HG02981 (cell line): ENCODE results near the gene SSB.
"Not testable (repeated sequence)": the region's sequence is repeated elsewhere in the genome, so short reads cannot be mapped to it uniquely, and the experiment has no call there.

Experiments
- ATAC-seq: cut with Tn5 transposase; IDR thresholded peaks from one replicate; pipeline ENCODE4 v1.9.1; 2021; ENCODE audit warnings: mild to moderate bottlenecking, moderate library complexity; ENCODE audit not compliant: unreplicated experiment

Gene SSB

GRCh38 chr2:169781249-169782013 is 17.2 kb upstream of the SSB start:
- no peak for ATAC-seq

GRCh38 chr2:169782513-169782912 is 16.2 kb upstream of the SSB start:
- ATAC-seq, result no peak

- no peak for ATAC-seq
These were observed 8.1 kb upstream of the SSB start for GRCh38 chr2:169790581-169790980.

- no peak for ATAC-seq
These were observed 3.5 kb upstream of the SSB start for GRCh38 chr2:169795181-169795580.

- no peak for ATAC-seq
These were observed 2.2 kb upstream of the SSB start for GRCh38 chr2:169796441-169796840.

- no peak for ATAC-seq
These were observed 1.1 kb upstream of the SSB start for GRCh38 chr2:169797601-169798000.

DNA sequence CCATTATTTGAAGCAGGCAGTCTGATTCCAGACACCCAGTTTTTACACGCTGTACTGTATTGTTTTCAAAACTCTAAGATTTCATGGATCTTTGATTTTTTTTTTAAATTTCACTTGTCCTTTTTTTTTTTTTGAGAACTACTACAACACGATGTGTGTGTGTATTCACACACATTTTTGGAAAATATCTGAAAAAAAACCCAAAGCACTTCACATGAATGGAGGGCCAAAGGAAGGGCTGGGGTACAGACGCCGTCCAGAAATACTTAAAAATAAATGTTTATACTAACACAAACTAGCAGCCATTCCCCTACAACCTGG is 314 bp upstream of the SSB start:
- no peak for ATAC-seq

- ATAC-seq, result no peak
These were observed 4.8 kb downstream of the SSB start for GRCh38 chr2:169803480-169803879.

DNA sequence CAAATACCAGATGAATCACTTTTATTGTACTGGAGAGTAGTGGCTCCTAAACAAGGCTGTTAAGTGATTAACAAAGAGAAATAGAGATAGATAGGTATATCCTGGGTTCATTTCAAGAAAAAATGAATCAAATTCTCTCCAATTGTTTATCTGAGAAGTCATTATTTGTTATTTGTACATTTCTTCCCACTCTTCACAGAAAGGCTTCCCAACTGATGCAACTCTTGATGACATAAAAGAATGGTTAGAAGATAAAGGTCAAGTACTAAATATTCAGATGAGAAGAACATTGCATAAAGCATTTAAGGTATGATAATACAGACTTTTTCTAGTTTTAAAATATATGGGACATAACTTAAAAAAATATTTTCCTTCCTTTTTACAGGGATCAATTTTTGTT is 7.9 kb downstream of the SSB start:
- ATAC-seq, result no peak

GRCh38 chr2:169808221-169808620 is 9.6 kb downstream of the SSB start:
- no peak for ATAC-seq

DNA sequence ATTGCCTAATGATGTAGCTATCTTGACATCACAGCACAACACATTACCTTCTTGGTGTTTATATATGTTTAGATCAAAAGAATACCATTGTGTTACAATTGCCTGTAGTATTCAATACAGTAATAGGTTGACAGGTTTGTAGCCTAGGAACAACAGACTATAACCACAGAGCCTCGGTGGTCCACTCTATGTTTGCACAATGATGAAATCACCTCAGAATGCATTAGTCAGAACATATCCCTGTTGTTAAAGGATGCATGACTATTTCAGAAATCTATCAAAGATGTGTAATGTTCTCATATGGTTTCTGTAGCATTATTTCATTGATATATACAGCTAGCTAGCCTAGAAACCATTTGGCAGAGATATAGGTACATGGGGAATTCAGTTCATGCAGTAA is 17.2 kb downstream of the SSB start:
- no peak for ATAC-seq

- ATAC-seq, result not testable (repeated sequence)
These were observed 18.3 kb downstream of the SSB start for GRCh38 chr2:169816961-169817360.

GRCh38 chr2:169817369-169817768 is 18.7 kb downstream of the SSB start:
- ATAC-seq, result not testable (repeated sequence)

DNA sequence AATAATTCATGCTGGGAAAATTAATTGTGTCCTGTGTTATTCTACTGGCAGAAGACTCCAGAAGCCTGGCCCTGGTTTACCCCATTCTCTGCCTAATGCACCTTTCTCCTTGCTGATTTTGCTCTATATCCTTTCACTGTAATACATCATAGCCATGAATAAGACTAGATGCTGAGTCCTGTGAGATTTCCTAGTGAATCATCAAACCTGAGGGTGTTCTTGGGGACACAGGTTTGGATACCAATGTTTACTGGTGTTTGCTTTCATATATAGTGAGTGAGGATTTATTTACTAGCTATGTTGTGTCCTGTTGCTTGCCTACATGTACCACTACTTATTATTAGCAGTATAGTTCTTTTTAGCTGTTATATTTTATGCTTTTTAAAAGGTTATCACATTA is 19.6 kb downstream of the SSB start:
- no peak for ATAC-seq

GRCh38 chr2:169819106-169819505 is 20.4 kb downstream of the SSB start:
- no peak for ATAC-seq

DNA sequence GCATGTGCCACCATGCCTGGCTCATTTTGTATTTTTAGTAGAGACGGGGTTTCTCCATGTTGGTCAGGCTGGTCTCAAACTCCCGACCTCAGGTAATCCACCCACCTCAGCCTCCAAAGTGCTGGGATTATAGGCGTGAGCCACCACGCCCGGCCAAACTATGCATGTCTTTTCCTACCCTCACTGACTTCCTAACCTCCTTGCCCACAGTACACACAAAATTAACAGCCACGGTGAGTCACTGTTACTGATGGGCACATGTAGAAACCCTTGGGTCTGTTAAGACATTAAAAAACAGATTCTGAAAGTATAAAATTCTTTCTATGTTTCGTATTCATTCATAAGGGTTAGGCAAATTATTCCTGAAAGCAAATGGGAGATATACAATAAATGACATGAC is 21.4 kb downstream of the SSB start:
- ATAC-seq, result not testable (repeated sequence)

GRCh38 chr2:169822036-169822435 is 23.4 kb downstream of the SSB start:
- ATAC-seq, result no peak

GRCh38 chr2:169822785-169823392 is 24.2 kb downstream of the SSB start:
- ATAC-seq, result no peak

GRCh38 chr2:169823996-169824372 is 25.3 kb downstream of the SSB start:
- no peak for ATAC-seq

- peak; percentile 58 for ATAC-seq
These were observed 26.0 kb downstream of the SSB start, which contains the start of gene METTL5 for GRCh38 chr2:169824373-169825333. Gene METTL5, minus strand, starts transcription at chr2:169824905. Its CDS starts 308 bp downstream, at chr2:169824597.

DNA sequence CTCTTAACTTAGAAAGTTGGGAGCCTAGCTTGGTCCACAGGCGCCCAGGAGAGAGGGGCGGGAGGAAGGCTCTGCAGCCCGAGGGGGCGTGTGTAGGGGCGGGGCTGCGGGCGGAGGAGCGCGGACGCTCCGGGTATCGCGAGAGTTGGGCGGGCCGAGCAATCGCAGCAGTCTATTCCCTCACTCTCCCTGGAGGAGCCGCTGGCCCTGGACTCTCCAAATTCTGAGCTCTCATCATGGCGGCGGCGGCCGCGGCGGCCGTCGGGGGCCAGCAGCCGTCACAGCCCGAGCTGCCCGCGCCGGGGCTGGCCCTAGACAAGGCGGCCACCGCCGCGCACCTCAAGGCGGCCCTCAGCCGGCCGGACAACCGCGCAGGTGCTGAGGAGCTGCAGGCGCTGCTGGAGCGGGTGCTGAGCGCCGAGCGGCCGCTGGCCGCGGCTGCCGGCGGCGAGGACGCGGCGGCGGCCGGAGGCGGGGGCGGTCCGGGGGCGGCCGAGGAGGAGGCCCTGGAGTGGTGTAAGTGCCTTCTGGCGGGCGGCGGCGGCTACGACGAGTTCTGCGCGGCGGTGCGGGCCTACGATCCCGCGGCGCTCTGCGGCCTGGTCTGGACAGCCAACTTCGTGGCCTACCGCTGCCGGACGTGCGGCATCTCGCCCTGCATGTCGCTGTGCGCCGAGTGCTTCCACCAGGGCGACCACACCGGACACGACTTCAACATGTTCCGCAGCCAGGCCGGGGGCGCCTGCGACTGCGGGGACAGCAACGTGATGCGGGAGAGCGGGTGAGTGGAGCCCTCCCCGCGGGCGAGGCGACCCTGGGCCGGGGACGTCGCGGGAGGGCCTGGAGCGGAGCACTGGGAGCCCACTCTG is 28.8 kb downstream of the SSB start, which contains the start of gene UBR3:
Gene UBR3, plus strand, starts transcription at position 183 of the 869 bp plus-strand sequence. Its CDS starts 54 bp downstream, at position 237.
- peak; percentile 80 for ATAC-seq
